CD4-positive, CD25-positive, alpha-beta regulatory T cell (primary cell): Measurements from ENCODE around the gene RBM4B. TPM values are rescaled to one million over a fixed set of nuclear protein-coding genes. Genes with fewer than 3 reads are reported as not detected.

Experiments
- ATAC-seq, 2 donors: fragments of 150-1000 bp; cut with Tn5 transposase; one replicate each; pipeline ENCODE4 v1.10.0; 2021; ENCODE audit warnings: low read depth in 2 of 2, moderate number of reproducible peaks in 2 of 2, moderate library complexity in 1 of 2
- DNase-seq, 3 donors: peaks; one replicate each; pipeline versions ENCODE4 v3.0.0 to v3.0.0-alpha.2; 2012 to 2022; ENCODE audit warnings: mixed read lengths in 1 of 3
- H3K27ac ChIP-seq: one replicate; pipeline ENCODE4 v1.7.0; 2013; ENCODE audit warnings: mild to moderate bottlenecking, low read length; ENCODE audit not compliant: insufficient read depth, poor library complexity, severe bottlenecking
- H3K27me3 ChIP-seq: one replicate; pipeline ENCODE4 v1.7.0; 2013; ENCODE audit warnings: low read length; ENCODE audit not compliant: control insufficient read depth, insufficient read depth
- H3K36me3 ChIP-seq: one replicate; pipeline ENCODE4 v1.7.0; 2013; ENCODE audit warnings: mild to moderate bottlenecking, low read length, moderate library complexity; ENCODE audit not compliant: control insufficient read depth, insufficient read depth
- H3K4me1 ChIP-seq: 2 replicates; pipeline ENCODE4 v1.7.0; 2013; ENCODE audit warnings: mild to moderate bottlenecking, low read length; ENCODE audit not compliant: insufficient read depth, control insufficient read depth, poor library complexity, severe bottlenecking
- H3K4me3 ChIP-seq: one replicate; pipeline ENCODE4 v1.7.0; 2013; ENCODE audit warnings: low read depth, mild to moderate bottlenecking, low read length, moderate library complexity
- H3K9me3 ChIP-seq, 2 experiments: 1 replicate in 1 of 2; 2 replicates in 1 of 2; pipeline ENCODE4 v1.7.0; 2013; ENCODE audit warnings: low read length in 2 of 2, mild to moderate bottlenecking in 1 of 2, moderate library complexity in 1 of 2; ENCODE audit not compliant: control insufficient read depth in 2 of 2
- H3K27ac Mint-ChIP-seq, 3 donors: one replicate each; pipeline ENCODE4 v1.8.0; 2020 to 2022; ENCODE audit warnings: mild to moderate bottlenecking in 3 of 3, mixed read lengths in 3 of 3, moderate library complexity in 2 of 3
- H3K27me3 Mint-ChIP-seq: one replicate; pipeline ENCODE4 v1.8.0; 2022; ENCODE audit warnings: mild to moderate bottlenecking, mixed read lengths
- H3K36me3 Mint-ChIP-seq: one replicate; pipeline ENCODE4 v1.8.0; 2020; ENCODE audit warnings: mixed read lengths
- H3K4me1 Mint-ChIP-seq, 4 donors: one replicate each; pipeline ENCODE4 v1.8.0; 2020 to 2022; ENCODE audit warnings: mixed read lengths in 4 of 4, mild to moderate bottlenecking in 1 of 4
- H3K4me3 Mint-ChIP-seq, 4 donors: one replicate each; pipeline ENCODE4 v1.8.0; 2020 to 2022; ENCODE audit warnings: mild to moderate bottlenecking in 4 of 4, mixed read lengths in 4 of 4, moderate library complexity in 3 of 4
- H3K9me3 Mint-ChIP-seq, 7 donors: one replicate each; pipeline ENCODE4 v1.8.0; 2020 to 2022; ENCODE audit warnings: mixed read lengths in 7 of 7, mild to moderate bottlenecking in 3 of 7, moderate library complexity in 2 of 7
- polyA plus RNA-seq, 4 donors: library from polyadenylated mRNA; unstranded; fragments of 300-500 nt; fragmentation: Illumina TruSeq; gene quantifications; one replicate each; pipeline ENCODE4 v1.2.3, GENCODE V29; 2021
- total RNA-seq: library from RNA; stranded (reverse); gene quantifications from one replicate; pipeline ENCODE4 v1.2.3, GENCODE V29; 2022

The RBM4B gene
- total and polyA plus RNA-seq, 5 donors from 2014 or later: 10.0 to 17.6 (median 14.3) TPM

DNA sequence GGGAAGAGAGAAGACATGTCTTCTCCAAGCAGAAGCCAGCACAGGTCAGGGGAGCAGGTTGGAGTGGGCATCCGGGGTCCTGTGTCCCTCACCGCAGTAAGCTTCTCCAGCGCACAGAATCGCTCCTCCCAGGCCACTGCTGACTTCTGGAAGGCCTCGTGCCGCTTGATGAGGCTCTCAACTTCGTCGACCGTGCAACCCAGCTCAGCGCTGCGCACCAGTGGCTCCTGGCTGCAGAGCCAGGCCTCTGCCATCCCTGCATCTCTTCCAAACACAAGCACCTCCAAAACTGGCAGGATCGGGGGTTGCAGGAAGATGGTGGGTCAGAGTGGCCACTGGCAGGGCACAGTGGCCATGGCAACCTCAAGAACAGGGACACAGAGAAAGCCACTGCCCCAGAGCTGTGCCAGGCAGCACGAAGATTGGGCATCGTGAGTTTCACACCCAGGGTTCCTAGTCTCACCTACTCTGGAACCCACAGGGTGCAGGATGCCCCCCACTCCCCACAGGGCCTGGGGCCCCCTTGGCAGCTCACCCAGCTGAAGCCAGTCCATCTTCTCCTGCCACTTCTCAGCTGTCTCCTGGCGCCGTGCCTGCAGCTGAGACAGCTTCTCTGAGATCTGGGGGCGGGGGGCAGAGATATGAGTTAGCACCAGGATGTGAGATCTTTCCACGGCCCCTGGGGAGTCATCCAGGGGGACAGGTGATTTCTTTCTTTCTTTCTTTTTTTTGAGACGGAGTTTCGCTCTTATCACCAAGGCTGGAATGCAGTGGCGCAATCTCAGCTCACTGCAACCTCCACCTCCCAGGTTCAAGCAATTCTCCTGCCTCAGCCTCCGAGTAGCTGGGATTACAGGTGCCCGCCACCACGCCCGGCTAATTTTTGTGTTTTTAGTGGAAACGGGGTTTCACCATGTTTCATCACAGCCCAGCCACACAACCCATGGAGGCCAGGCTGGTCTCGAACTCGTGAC is 11.2 kb upstream of the RBM4B start:
- H3K9me3 Mint-ChIP-seq: peaks cover 0 to 2% (median 0%) of the 10 kb centered on the region in 7 donors
- no peak overlapping the region for H3K4me3 Mint-ChIP-seq
- no peaks in the 10 kb centered on the region for H3K27me3 Mint-ChIP-seq
- H3K36me3 ChIP-seq: no peaks in the 10 kb centered on the region
- H3K27me3 ChIP-seq: no peaks in the 10 kb centered on the region
- H3K36me3 Mint-ChIP-seq: no peaks in the 10 kb centered on the region
- H3K27ac ChIP-seq: no peak overlapping the region
- peak overlapping the region in 1 of 3 donors; percentile 38 for H3K27ac Mint-ChIP-seq
- peaks cover 0 to 3% (median 0%) of the 10 kb centered on the region in 4 donors for H3K4me1 Mint-ChIP-seq
- DNase-seq (no peak), ATAC-seq (no peak)
- H3K4me1 ChIP-seq: no peaks in the 10 kb centered on the region
- no peaks in the 10 kb centered on the region for H3K9me3 ChIP-seq
- no peak overlapping the region for H3K4me3 ChIP-seq

GRCh38 chr11:66687831-66688281 is 10.2 kb upstream of the RBM4B start:
- no peaks in the 10 kb centered on the region for H3K4me1 ChIP-seq
- no peaks in the 10 kb centered on the region for H3K36me3 Mint-ChIP-seq
- ATAC-seq (no peak), DNase-seq (no peak)
- H3K36me3 ChIP-seq: no peaks in the 10 kb centered on the region
- H3K27ac ChIP-seq: no peak overlapping the region
- H3K27me3 Mint-ChIP-seq: peaks cover 4% of the 10 kb centered on the region
- H3K9me3 Mint-ChIP-seq: peaks cover 0 to 2% (median 0%) of the 10 kb centered on the region in 7 donors
- H3K4me3 ChIP-seq: no peak overlapping the region
- H3K4me1 Mint-ChIP-seq: peaks cover 0 to 3% (median 0%) of the 10 kb centered on the region in 4 donors
- H3K27ac Mint-ChIP-seq: no peak overlapping the region
- H3K27me3 ChIP-seq: no peaks in the 10 kb centered on the region
- no peak overlapping the region for H3K4me3 Mint-ChIP-seq
- no peaks in the 10 kb centered on the region for H3K9me3 ChIP-seq

DNA sequence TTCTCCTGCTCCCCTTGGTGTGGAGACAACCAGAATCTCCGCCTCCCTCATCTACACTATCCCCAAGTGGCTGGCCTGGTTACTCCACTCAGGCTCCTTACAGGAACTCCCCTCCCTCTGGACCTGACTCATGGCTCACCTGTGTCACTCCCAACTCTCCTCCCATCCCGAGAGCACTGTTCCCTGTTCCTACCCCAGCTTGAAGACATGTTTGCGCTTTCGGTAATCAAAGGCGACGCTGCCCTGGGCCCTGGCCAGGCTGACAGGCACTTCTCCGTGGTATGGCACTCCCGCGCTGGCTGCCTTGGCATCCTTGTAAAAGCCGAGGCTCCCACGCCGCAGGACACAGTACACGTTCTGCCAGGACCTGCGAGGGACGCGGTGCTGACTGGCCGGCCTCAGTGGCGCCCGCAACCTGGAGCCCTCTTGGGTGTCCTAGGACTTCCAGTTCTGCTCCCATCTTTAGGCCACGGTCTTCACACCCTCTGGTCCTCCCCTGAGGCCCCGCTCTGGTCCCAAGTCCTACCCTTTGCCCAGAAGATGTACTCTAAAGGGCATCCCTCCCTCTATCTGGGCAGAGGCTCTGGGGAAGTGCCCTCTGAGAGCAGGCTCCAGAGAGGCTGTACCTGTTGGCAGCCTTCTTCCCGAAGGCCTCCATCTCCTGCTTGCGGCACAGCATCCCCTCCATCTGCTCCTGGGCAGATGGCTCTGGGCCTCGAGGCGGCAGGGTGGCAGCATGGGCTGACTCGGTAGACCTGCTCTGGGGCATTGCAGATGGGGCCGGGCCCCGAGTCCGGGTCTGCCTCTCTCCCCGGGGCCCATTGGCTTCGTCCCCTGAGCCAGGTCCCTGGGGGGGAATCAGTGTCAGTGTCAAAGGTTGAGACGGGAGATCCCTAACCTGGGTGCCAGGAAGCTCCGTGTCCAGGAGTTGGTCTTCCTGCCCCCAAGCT is 9.4 kb upstream of the RBM4B start:
- ATAC-seq (no peak), DNase-seq (no peak)
- Histone ChIP-seq H3K4me1 (no peaks in the 10 kb centered on the region), H3K27ac (no peak overlapping the region), H3K9me3 (no peaks in the 10 kb centered on the region), H3K27me3 (no peaks in the 10 kb centered on the region), H3K4me3 (no peak overlapping the region), H3K36me3 (no peaks in the 10 kb centered on the region)
- Mint-ChIP-seq H3K27ac (peak overlapping the region in 1 of 3 donors; percentile 7), H3K4me1 (peaks cover 0 to 3% (median 0%) of the 10 kb centered on the region in 4 donors), H3K9me3 (peaks cover 0 to 2% (median 0%) of the 10 kb centered on the region in 7 donors), H3K27me3 (peaks cover 4% of the 10 kb centered on the region), H3K4me3 (no peak overlapping the region), H3K36me3 (no peaks in the 10 kb centered on the region)

GRCh38 chr11:66686100-66686785 is 8.6 kb upstream of the RBM4B start:
- Histone ChIP-seq H3K27ac (no peak overlapping the region), H3K4me3 (no peak overlapping the region), H3K4me1 (no peaks in the 10 kb centered on the region), H3K9me3 (no peaks in the 10 kb centered on the region), H3K36me3 (no peaks in the 10 kb centered on the region), H3K27me3 (no peaks in the 10 kb centered on the region)
- ATAC-seq: no peak
- DNase-seq: no peak
- Mint-ChIP-seq H3K27ac (peak overlapping the region in 2 of 3 donors; percentile 7 to 59), H3K9me3 (peaks cover 0 to 2% (median 0%) of the 10 kb centered on the region in 7 donors), H3K36me3 (no peaks in the 10 kb centered on the region), H3K27me3 (peaks cover 4% of the 10 kb centered on the region), H3K4me1 (peaks cover 0 to 3% (median 0%) of the 10 kb centered on the region in 4 donors), H3K4me3 (no peak overlapping the region)

GRCh38 chr11:66685276-66686099 is 7.8 kb upstream of the RBM4B start:
- ATAC-seq: no peak

GRCh38 chr11:66684635-66685034 is 6.9 kb upstream of the RBM4B start:
- DNase-seq: no peak
- Mint-ChIP-seq H3K9me3 (peaks cover 0 to 2% (median 0%) of the 10 kb centered on the region in 7 donors), H3K4me1 (peaks cover 0 to 3% (median 0%) of the 10 kb centered on the region in 4 donors), H3K27ac (no peak overlapping the region), H3K27me3 (peaks cover 4% of the 10 kb centered on the region), H3K36me3 (no peaks in the 10 kb centered on the region), H3K4me3 (no peak overlapping the region)
- Histone ChIP-seq H3K4me1 (no peaks in the 10 kb centered on the region), H3K9me3 (no peaks in the 10 kb centered on the region), H3K27ac (no peak overlapping the region), H3K27me3 (no peaks in the 10 kb centered on the region), H3K36me3 (no peaks in the 10 kb centered on the region), H3K4me3 (no peak overlapping the region)
- ATAC-seq: no peak

More at GRCh38 chr11:66685276-66686099, 7.8 kb upstream of the RBM4B start:
- H3K9me3 ChIP-seq: no peaks in the 10 kb centered on the region
- no peaks in the 10 kb centered on the region for H3K27me3 ChIP-seq
- Mint-ChIP-seq H3K9me3 (peaks cover 0 to 2% (median 0%) of the 10 kb centered on the region in 7 donors), H3K27me3 (peaks cover 4% of the 10 kb centered on the region), H3K4me3 (no peak overlapping the region), H3K36me3 (no peaks in the 10 kb centered on the region), H3K4me1 (peaks cover 0 to 3% (median 0%) of the 10 kb centered on the region in 4 donors), H3K27ac (peak overlapping the region in 1 of 3 donors; percentile 59)
- H3K4me3 ChIP-seq: no peak overlapping the region
- no peaks in the 10 kb centered on the region for H3K4me1 ChIP-seq
- H3K27ac ChIP-seq: no peak overlapping the region
- H3K36me3 ChIP-seq: no peaks in the 10 kb centered on the region
- no peak for DNase-seq
